ENCODE data around the gene SIAH1.

- TF ChIP-seq CTCF (IDR thresholded peaks at IDR 0.05) = no peak
- TF ChIP-seq POLR2A (IDR thresholded peaks at IDR 0.05) = no peak
Measured at GRCh38 chr16:48413272-48413671, 28.1 kb upstream of the SIAH1 start.

Data from transverse colon (tissue), 3 donors.